CD4-positive, alpha-beta T cell treated with Interleukin-4 for 4 hours (primary cell): ENCODE data around the gene SLC1A6.
"Not testable (repeated sequence)": the region's sequence is repeated elsewhere in the genome, so short reads cannot be mapped to it uniquely, and the experiment has no call there.

Source experiments
- DNase-seq: peaks from one replicate; pipeline ENCODE4 v3.0.0-alpha.2; 2020

SLC1A6 gene

GRCh38 chr19:14954071-14954655, 25.5 kb downstream of the SLC1A6 start:
- DNase-seq = no peak

- DNase-seq = no peak
Measured at GRCh38 chr19:14952767-14953166, 26.9 kb downstream of the SLC1A6 start.

- DNase-seq = no peak
Measured at GRCh38 chr19:14950421-14950820, 29.2 kb downstream of the SLC1A6 start.

GRCh38 chr19:14949876-14950275, 29.8 kb downstream of the SLC1A6 start:
- DNase-seq = no peak

- DNase-seq = not testable (repeated sequence)
Measured at GRCh38 chr19:14949413-14949812, 30.3 kb downstream of the SLC1A6 start.

GRCh38 chr19:14944456-14944855, 35.2 kb downstream of the SLC1A6 start:
- DNase-seq = no peak

GRCh38 chr19:14943601-14944000, 36.1 kb downstream of the SLC1A6 start:
- no peak for DNase-seq

- DNase-seq = no peak
Measured at GRCh38 chr19:14941189-14941588, 38.5 kb downstream of the SLC1A6 start, which contains the start of gene OR7C2. OR7C2 (plus strand) TSS chr19:14941489; CDS start chr19:14941489, 0 bp downstream.

- no peak for DNase-seq
Measured at GRCh38 chr19:14940266-14940665, 39.4 kb downstream of the SLC1A6 start.

GRCh38 chr19:14933506-14933905, 46.2 kb downstream of the SLC1A6 start:
- DNase-seq = no peak

GRCh38 chr19:14916848-14917247, 62.8 kb downstream of the SLC1A6 start:
- DNase-seq = no peak

- no peak for DNase-seq
Measured at GRCh38 chr19:14915116-14915515, 64.5 kb downstream of the SLC1A6 start.

- DNase-seq = no peak
Measured at GRCh38 chr19:14906711-14907110, 73.0 kb downstream of the SLC1A6 start.

- DNase-seq = no peak
Measured at GRCh38 chr19:14901675-14902260, 77.9 kb downstream of the SLC1A6 start.
